Endothelial cell of umbilical vein (primary cell): ENCODE measurements around the gene LCN9. TPM values are rescaled to one million over a fixed set of nuclear protein-coding genes. Genes with fewer than 3 reads are reported as not detected.

Source experiments
- BruUV-seq: library from RNA; stranded (reverse); fragments of 400-500 nt; replicated peaks from 2 replicates; lab custom pipeline; 2021; lab: Mats Ljungman, UMichigan
- CTCF ChIA-PET: fragments of 300-600, 350-600 bp; sonication (Branson Sonifier 250); formaldehyde crosslinking; loops from one replicate; lab custom pipeline; 2021; ENCODE audit warnings: antibody characterized with exemption, inconsistent platforms; lab: Charles Lee
- POLR2A ChIA-PET: fragments of 300-600, 350-600 bp; sonication (Branson Sonifier 250); formaldehyde crosslinking; loops from one replicate; lab custom pipeline; 2021; ENCODE audit warnings: antibody characterized with exemption, inconsistent platforms; lab: Charles Lee
- DNase-seq: peaks from one replicate; pipeline ENCODE4 v3.0.0-alpha.2; 2011; ENCODE audit warnings: low read depth, low spot score
- FAIRE-seq: peaks from 2 replicates; lab custom pipeline; 2011; peaks lifted over from hg19 to GRCh38; lab: Jason Lieb, UNC
- H2AFZ ChIP-seq: 2 replicates; pipeline ENCODE4 v1.6.0; 2012; ENCODE audit warnings: low read depth, low read length, control low read depth, inconsistent platforms
- H3K27ac ChIP-seq: 2 replicates; pipeline ENCODE4 v1.5.1; 2011; ENCODE audit warnings: low read depth, mild to moderate bottlenecking, control low read depth, low read length, moderate library complexity; ENCODE audit not compliant: insufficient read depth
- H3K27me3 ChIP-seq, 2 experiments: 2 replicates each; pipeline versions ENCODE4 v1.6.0 to v1.6.1; 2011; ENCODE audit warnings: low read length in 2 of 2, mixed read lengths in 1 of 2; ENCODE audit not compliant: control insufficient read depth in 2 of 2, insufficient read depth in 2 of 2
- H3K36me3 ChIP-seq, 2 experiments: 2 replicates in 1 of 2; 3 replicates in 1 of 2; pipeline ENCODE4 v1.5.1; 2011; ENCODE audit warnings: low read length in 2 of 2, mild to moderate bottlenecking in 1 of 2, moderate library complexity in 1 of 2; ENCODE audit not compliant: control insufficient read depth in 2 of 2, insufficient read depth in 2 of 2; ENCODE audit errors: extremely low read depth in 1 of 2
- H3K4me1 ChIP-seq: 3 replicates; pipeline ENCODE4 v1.5.1; 2011; ENCODE audit warnings: mild to moderate bottlenecking, low read length; ENCODE audit not compliant: control insufficient read depth, insufficient read depth; ENCODE audit errors: extremely low read depth
- H3K4me2 ChIP-seq: 2 replicates; pipeline ENCODE4 v1.6.1; 2011; ENCODE audit warnings: low read length, control low read depth, mixed read lengths; ENCODE audit not compliant: insufficient read depth
- H3K4me3 ChIP-seq, 3 experiments: fragments of 200-600 bp in 1 of 3; sonication (generic), shearing (Covaris generic) in 1 of 3; replicated peaks in 1 of 3; 2 replicates each; pipeline ENCODE4 v1.5.1; 2011 to 2016; ENCODE audit warnings: control low read depth in 3 of 3, low read length in 3 of 3, mild to moderate bottlenecking in 2 of 3, inconsistent platforms in 1 of 3, low read depth in 1 of 3, moderate library complexity in 1 of 3; ENCODE audit not compliant: insufficient read depth in 1 of 3
- H3K79me2 ChIP-seq: 2 replicates; pipeline ENCODE4 v1.6.0; 2012; ENCODE audit warnings: low read length, inconsistent platforms; ENCODE audit not compliant: control insufficient read depth, insufficient read depth
- H3K9ac ChIP-seq: replicated peaks from 2 replicates; pipeline ENCODE3; 2011; ENCODE audit warnings: low read length, control low read depth; ENCODE audit not compliant: insufficient read depth; ENCODE audit errors: extremely low read depth
- H3K9me1 ChIP-seq: replicated peaks from 3 replicates; pipeline ENCODE4 v1.6.0; 2011; ENCODE audit warnings: mild to moderate bottlenecking, low read length; ENCODE audit not compliant: control insufficient read depth, insufficient read depth; ENCODE audit errors: extremely low read depth
- H3K9me3 ChIP-seq: replicated peaks from 2 replicates; pipeline ENCODE4 v1.5.1; 2012; ENCODE audit warnings: low read length, inconsistent platforms; ENCODE audit not compliant: control insufficient read depth, insufficient read depth
- H4K20me1 ChIP-seq: replicated peaks from 2 replicates; pipeline ENCODE3; 2011; ENCODE audit warnings: mild to moderate bottlenecking, low read length; ENCODE audit not compliant: control insufficient read depth, insufficient read depth; ENCODE audit errors: extremely low read depth
- EZH2 ChIP-seq: IDR thresholded peaks from 2 replicates; pipeline ENCODE4 v1.6.1; 2012; ENCODE audit warnings: borderline replicate concordance, low read depth, mild to moderate bottlenecking, moderate library complexity, low read length, inconsistent platforms; ENCODE audit not compliant: severe bottlenecking
- FOS ChIP-seq: IDR thresholded peaks from 2 replicates; pipeline ENCODE4 v1.6.1; 2011; ENCODE audit warnings: mild to moderate bottlenecking, low read length, moderate library complexity, borderline replicate concordance; ENCODE audit not compliant: insufficient read depth
- GATA2 ChIP-seq: IDR thresholded peaks from 2 replicates; pipeline ENCODE4 v1.7.0; 2011; ENCODE audit warnings: low read depth, mild to moderate bottlenecking, moderate library complexity, mixed read lengths, low read length; ENCODE audit not compliant: insufficient read length, insufficient read depth
- JUN ChIP-seq: IDR thresholded peaks from 2 replicates; pipeline ENCODE4 v1.6.1; 2011; ENCODE audit warnings: borderline replicate concordance, low read depth; ENCODE audit not compliant: insufficient read length, insufficient read depth
- MYC ChIP-seq: IDR thresholded peaks from one replicate; pipeline ENCODE4 v1.6.1; 2011; ENCODE audit warnings: mild to moderate bottlenecking, low read depth, low read length
- POLR2A ChIP-seq: IDR thresholded peaks from 2 replicates; pipeline ENCODE4 v1.6.1; 2012; ENCODE audit warnings: low read depth, mild to moderate bottlenecking, control low read depth, low read length
- POLR2AphosphoS5 ChIP-seq: IDR thresholded peaks from 2 replicates; pipeline ENCODE4 v1.6.1; 2012; ENCODE audit warnings: low read depth, mild to moderate bottlenecking, control low read depth, low read length, moderate library complexity; ENCODE audit not compliant: insufficient read depth
- dilution Hi-C: fragments of 300-500 bp; cut with MboI; formaldehyde crosslinking; loops from one replicate; pipeline ENCODE4 v1.15.0; 2019; ENCODE audit warnings: low sequenced_read_pairs; ENCODE audit not compliant: extremely low pct_ligation_motif_present
- intact Hi-C: fragments of 100-400 bp; cut with micrococcal nuclease; formaldehyde crosslinking; loops from one replicate; pipeline ENCODE4 v1.10.0; 2022
- polyA plus RNA-seq, 4 experiments: library from polyadenylated mRNA; depleted of rRNA in 3 of 4; stranded (reverse) in 3 of 4; unstranded in 1 of 4; fragments of >200 nt; gene quantifications; 2 replicates each; pipeline versions ENCODE4 v1.2.1 to v1.2.3, GENCODE V29; 2011 to 2012; ENCODE audit warnings: missing spikeins in 1 of 4
- total RNA-seq: library from RNA; stranded (reverse); gene quantifications from 2 replicates; pipeline ENCODE4 v1.2.3, GENCODE V29; 2021
- TF ChIP-seq, protein P1 (sequence below): IDR thresholded peaks from 2 replicates; pipeline ENCODE4 v1.6.1; 2011; ENCODE audit not compliant: insufficient read depth, insufficient read length
- TF ChIP-seq, protein P2 (sequence below), 2 donors: IDR thresholded peaks; 1 replicate in 1 of 2; 2 replicates in 1 of 2; pipeline ENCODE4 v1.5.1; 2011; ENCODE audit warnings: low read length in 2 of 2, mild to moderate bottlenecking in 2 of 2, moderate library complexity in 2 of 2, control low read depth in 1 of 2, inconsistent platforms in 1 of 2, low read depth in 1 of 2; ENCODE audit not compliant: insufficient read depth in 1 of 2; ENCODE audit errors: extremely low read depth in 1 of 2

The LCN9 gene
- total and polyA plus RNA-seq, 2 donors (not counting 3 experiments of a cell fraction or from before 2014, with no cell fraction given), result not detected

DNA sequence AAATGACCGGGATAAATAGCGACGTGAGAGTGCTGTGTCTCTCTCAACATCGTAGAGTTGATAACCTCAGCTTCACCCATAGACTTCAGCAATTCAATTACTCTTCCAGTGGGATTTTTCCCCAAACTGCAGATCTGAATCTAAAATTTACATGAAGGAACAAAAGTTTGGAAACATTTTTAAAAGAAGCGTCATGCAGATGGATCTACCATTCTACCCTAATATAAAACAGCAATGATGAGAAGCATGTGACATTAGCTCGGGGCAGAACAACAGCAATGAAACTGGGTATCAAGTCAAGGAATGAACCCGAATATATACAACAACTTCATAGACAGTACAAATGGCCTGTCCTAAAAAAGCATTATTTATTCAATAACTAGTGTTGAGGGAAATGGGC, 42.6 kb upstream of the LCN9 start:
- no TSS peak for BruUV-seq
- no peaks in the 10 kb centered on the region for H3K9me1 ChIP-seq
- H3K27ac ChIP-seq, result no peak overlapping the region
- H3K9ac ChIP-seq, result no peak overlapping the region
- no peak for TF ChIP-seq POLR2A
- TF ChIP-seq EZH2, result no peak
- dilution Hi-C loops, result no loop called here
- intact Hi-C loops, result no loop called here
- DNase-seq, result no peak
- H3K36me3 ChIP-seq, result no peaks in the 10 kb centered on the region
- H3K4me3 ChIP-seq, result no peak overlapping the region
- H3K79me2 ChIP-seq, result no peaks in the 10 kb centered on the region
- POLR2A ChIA-PET, result no interaction called here
- no peaks in the 10 kb centered on the region for H3K4me1 ChIP-seq
- H3K4me2 ChIP-seq, result no peak overlapping the region
- H3K27me3 ChIP-seq, result no peaks in the 10 kb centered on the region
- no peak for FAIRE-seq
- no peaks in the 10 kb centered on the region for H4K20me1 ChIP-seq
- H2AFZ ChIP-seq, result no peak overlapping the region
- CTCF ChIA-PET, result interaction anchor here (1.6 kb wide), 1 partner anchor 14 kb away, joined by 4 read pairs; no protein-coding TSS in a partner anchor
- H3K9me3 ChIP-seq, result no peaks in the 10 kb centered on the region

- no peaks in the 10 kb centered on the region for H3K9me1 ChIP-seq
- H3K36me3 ChIP-seq, result no peaks in the 10 kb centered on the region
- ChIA-PET POLR2A (interaction anchor here (0.7 kb wide), 1 partner anchor 968 kb away, joined by 3 read pairs; no protein-coding TSS in a partner anchor), CTCF (interaction anchor here (1.1 to 2.4 kb wide), 2 partner anchors 9 to 19 kb away, joined by 4 to 5 read pairs; no protein-coding TSS in a partner anchor)
- no TSS peak for BruUV-seq
- no peak overlapping the region for H3K27ac ChIP-seq
- dilution Hi-C loops, result no loop called here
- DNase-seq, result no peak
- no peaks in the 10 kb centered on the region for H3K27me3 ChIP-seq
- no peak for TF ChIP-seq JUN
- no peak for TF ChIP-seq FOS
- TF ChIP-seq POLR2A, result no peak
- no peak for TF ChIP-seq GATA2
- TF ChIP-seq, protein P1, sequence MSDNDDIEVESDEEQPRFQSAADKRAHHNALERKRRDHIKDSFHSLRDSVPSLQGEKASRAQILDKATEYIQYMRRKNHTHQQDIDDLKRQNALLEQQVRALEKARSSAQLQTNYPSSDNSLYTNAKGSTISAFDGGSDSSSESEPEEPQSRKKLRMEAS, result no peak
- no peak for TF ChIP-seq MYC
- no peak for TF ChIP-seq POLR2AphosphoS5
- no peak for TF ChIP-seq EZH2
- TF ChIP-seq, protein P2, sequence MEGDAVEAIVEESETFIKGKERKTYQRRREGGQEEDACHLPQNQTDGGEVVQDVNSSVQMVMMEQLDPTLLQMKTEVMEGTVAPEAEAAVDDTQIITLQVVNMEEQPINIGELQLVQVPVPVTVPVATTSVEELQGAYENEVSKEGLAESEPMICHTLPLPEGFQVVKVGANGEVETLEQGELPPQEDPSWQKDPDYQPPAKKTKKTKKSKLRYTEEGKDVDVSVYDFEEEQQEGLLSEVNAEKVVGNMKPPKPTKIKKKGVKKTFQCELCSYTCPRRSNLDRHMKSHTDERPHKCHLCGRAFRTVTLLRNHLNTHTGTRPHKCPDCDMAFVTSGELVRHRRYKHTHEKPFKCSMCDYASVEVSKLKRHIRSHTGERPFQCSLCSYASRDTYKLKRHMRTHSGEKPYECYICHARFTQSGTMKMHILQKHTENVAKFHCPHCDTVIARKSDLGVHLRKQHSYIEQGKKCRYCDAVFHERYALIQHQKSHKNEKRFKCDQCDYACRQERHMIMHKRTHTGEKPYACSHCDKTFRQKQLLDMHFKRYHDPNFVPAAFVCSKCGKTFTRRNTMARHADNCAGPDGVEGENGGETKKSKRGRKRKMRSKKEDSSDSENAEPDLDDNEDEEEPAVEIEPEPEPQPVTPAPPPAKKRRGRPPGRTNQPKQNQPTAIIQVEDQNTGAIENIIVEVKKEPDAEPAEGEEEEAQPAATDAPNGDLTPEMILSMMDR (IDR thresholded peaks at IDR 0.05; ENCODE audit: extremely low read depth in 1 of 2, insufficient read depth in 1 of 2, low read depth in 1 of 2, low read length in 2 of 2), result no peak
- no peaks in the 10 kb centered on the region for H3K79me2 ChIP-seq
- no peak for FAIRE-seq
- no peak overlapping the region for H3K4me3 ChIP-seq
- H2AFZ ChIP-seq, result no peak overlapping the region
- H4K20me1 ChIP-seq, result no peaks in the 10 kb centered on the region
- no peaks in the 10 kb centered on the region for H3K9me3 ChIP-seq
- H3K9ac ChIP-seq, result no peak overlapping the region
- intact Hi-C loops, result no loop called here
- H3K4me1 ChIP-seq, result no peaks in the 10 kb centered on the region
- H3K4me2 ChIP-seq, result no peak overlapping the region
Measured at GRCh38 chr9:135622415-135623020, 40.6 kb upstream of the LCN9 start.
